Head of caudate nucleus (tissue), 42 donors: Measurements from ENCODE around the gene IQSEC3.
A peak's percentile ranks its signal among the peaks of the same experiment; 100 is the strongest.
"Not testable (repeated sequence)": the region's sequence is repeated elsewhere in the genome, so short reads cannot be mapped to it uniquely, and the experiment has no call there.

Experiments used
- DNase-seq, 42 donors: peaks; one replicate each; pipeline versions ENCODE4 v3.0.0 to v3.0.0-alpha.2; 2020 to 2021; ENCODE audit warnings: mixed read lengths in 7 of 42
- intact Hi-C: fragments of 100-400 bp; cut with DNase I; formaldehyde crosslinking; loops from one replicate; pipeline ENCODE4 v1.15.0; 2022

IQSEC3 gene

DNA sequence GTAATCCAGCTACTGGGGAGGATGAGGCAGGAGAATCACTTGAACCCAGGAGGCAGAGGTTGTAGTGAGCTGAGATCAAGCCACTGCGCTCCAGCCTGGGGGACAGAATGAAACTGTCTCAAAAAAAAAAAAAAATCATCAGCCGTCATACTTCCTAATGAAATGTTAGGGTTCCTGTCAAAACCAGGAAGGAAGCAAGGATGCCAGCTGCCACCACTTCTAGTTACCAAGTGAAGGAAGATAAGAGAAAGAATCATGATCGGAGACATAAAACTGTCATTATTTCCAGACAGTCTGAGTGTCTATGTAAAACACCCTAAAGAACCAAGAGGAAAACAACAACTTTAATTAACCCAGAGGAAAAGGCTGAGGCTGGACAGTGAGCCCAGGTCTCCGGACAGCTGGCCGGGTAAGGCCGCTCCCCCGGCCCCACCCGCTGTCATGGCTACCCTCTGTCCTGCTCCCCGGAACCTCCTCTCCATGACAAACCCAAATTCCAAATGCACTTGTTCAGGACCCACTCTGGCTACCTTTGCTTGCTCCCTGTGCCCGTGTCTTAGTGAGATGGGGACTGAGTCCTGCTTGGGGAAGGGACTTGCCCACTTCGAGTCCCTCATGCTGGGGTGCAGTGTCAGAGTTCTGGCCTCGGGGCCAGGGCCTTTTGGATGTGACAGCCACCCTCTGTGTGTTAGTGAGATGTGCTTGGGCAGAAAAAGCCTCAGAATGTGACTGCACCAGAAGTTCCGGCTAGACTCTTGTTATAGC is 118.4 kb downstream of the IQSEC3 start:
- no peak for DNase-seq
- intact Hi-C loops, result no loop called here

DNA sequence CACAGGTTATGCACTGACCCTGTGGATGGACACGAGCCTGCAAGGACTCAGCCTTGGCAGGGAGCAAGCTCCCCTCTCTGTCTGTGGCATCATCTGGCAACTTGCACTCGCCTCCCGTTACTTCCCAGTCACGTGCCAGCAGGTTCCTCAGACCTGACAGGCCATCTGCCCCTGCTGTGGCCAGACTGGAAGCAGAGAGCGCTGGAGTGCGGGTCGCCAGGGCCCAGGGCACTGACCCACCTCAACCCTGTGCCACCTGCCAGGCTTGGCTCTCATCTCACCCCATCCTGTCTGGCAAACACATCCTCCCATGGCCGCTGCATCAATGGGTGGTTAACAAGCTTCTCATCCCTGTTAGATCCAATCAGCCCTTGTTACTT is 119.0 kb downstream of the IQSEC3 start:
- no peak for DNase-seq
- intact Hi-C loops, result no loop called here

DNA sequence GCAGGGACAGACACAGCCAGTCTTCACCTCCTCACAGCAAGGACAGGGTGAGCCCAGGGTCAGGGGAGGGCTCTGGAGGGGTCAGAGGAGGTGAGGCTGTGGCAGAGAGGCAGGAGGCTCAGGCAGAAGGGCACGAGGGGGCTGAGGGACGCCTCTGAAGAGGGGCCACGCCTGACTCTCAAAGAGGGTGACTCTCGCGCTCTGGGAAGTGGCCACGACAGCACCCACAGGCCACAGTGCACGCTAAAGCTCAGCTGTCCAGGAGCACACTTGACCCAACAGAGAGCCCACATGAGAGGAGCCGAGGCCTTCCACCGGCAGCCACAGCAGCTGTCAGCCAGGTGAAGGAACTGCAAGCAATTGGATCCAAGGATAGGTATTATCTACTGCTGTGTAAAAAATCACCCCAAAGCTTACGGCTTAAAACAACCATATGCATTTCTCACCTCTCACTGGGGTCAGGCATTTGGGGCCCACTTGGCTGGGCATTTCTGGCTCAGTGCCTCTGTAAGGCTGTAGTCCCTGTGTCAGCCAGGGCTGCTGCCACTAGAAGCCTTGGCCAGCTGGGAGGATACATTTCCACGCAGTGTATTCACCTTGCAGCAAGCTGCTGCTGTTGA is 119.5 kb downstream of the IQSEC3 start:
- DNase-seq, result no peak
- intact Hi-C loops, result no loop called here

DNA sequence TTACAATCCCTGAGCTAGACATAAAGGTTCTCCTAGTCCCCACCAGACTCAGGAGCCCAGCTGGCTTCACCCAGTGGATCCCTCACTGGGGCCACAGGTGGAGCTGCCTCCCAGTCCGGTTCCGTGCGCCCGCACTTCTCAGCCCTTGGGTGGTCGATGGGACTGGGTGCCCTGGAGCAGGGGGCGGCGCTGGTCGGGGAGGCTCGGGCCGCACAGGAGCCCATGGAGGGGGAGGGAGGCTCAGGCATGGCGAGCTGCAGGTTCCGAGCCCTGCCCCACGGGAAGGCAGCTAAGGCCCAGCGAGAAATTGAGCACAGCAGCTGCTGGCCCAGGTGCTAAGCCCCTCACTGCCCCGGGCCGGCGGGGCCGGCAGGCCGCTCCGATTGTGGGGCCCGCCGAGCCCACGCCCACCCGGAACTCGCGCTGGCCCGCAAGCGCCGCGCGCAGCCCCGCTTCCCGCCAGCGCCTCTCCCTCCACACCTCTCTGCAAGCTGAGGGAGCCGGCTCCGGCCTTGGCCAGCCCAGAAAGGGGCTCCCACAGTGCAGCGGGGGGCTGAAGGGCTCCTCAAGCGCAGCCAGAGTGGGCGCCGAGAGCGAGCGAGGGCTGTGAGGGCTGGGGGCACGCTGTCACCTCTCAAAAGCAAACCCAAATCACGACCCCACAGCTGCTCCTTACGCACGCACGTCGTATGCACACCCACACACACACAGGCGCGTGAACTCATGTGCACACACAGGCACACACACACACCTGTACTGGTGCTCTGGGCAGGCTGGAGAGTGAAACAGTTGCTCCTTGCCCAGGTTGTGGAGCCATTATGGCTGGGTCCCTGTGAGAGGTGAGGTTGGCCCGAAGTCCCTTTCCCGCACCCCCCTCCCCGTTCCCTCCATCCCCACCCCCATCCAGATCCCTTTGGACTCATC is 121.7 kb downstream of the IQSEC3 start:
- DNase-seq, intact Hi-C loops: not testable (repeated sequence)

DNA sequence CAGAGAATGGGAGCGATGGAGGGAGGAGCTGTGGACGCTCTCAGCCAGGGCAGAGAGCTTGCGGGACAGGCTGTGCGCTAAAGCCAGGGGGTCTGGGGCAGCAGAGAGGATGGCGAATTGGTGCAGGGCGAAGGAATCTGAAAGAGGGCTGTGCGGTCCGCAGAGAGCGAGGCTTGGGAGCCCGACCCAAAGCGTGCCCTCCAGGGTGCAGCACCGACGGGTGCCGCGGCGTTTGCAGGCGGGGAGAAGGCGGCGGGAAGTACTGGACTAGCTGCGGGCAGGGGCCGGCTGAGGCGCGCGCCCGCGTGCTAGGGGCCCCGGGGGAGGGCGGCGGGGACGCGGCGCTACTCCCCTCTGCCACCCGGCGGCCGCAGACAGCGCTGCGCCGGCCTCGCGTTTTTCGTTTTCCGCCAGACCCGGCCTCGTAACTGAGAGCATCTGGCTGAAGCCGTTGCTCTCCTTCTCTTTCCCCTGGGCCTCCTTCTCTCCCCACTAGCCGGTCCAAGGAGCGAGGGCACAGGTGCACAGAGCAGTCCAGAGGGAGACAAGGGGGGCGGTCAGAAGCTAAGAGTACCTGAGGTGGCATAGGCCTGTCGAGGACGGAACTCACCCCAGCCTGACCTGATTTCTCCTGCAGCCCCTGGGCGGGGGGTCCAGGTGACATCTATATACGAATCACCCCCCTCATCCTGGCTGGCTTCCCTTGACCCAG is 122.5 kb downstream of the IQSEC3 start:
- intact Hi-C loops, result no loop called here
- DNase-seq, result peak; percentile 24 to 89 (median 77)

DNA sequence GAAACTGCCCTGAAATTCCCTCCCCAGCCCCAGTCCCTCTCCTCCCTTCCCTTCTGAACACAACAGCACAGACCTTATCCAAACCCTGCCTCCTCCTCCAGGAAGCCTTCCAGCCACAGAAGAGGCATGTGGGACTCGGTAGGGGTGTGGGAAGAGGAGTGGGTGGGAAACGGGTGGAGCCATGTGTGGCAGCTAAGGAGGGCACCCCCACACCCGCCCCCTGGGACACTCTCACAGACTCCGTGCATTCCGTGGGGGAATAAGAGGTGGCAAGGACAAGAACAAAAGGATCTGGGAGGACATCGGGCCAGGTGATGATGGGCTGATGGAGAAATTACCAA is 123.0 kb downstream of the IQSEC3 start:
- intact Hi-C loops, result no loop called here
- DNase-seq, result no peak

DNA sequence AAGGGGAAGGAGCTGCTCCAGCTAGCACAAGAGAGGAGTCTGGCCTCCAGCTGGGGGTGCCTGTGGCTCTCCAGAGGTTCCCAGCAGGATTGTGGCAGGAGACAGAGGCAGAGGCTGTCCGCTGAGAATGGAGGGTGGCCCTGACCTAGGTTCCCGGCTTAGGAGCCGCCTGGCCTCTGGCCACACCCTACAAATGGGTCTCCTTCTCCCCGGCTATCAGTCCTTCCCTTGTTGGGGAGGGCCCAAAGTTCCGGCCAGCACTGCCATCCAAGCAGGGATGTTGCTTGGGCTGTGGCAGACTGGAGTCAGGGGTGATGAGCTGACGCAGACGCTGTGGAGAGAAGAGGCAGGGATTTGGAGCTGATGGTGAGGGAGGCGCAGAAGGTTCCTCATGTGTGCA is 124.3 kb downstream of the IQSEC3 start:
- intact Hi-C loops, result no loop called here
- DNase-seq, result no peak

DNA sequence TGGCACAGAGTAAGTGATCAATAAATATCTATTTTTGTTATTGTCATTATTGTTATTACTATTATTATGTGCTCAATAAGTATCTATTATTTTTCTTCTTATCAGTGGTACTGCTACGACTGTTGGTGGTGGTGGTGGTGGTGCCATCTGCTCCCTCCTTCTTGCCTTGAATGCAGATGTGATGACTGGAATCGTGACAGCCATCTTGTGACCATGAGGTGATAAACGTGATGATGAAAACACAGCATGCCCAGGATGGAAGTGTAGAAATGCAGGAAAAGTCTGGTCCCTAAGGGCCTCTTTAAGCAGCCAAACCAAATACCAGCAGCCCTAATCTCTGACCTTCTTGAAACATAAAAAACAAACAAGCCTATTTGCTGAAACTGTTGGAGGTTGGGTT is 125.0 kb downstream of the IQSEC3 start:
- DNase-seq, result no peak
- intact Hi-C loops, result no loop called here

DNA sequence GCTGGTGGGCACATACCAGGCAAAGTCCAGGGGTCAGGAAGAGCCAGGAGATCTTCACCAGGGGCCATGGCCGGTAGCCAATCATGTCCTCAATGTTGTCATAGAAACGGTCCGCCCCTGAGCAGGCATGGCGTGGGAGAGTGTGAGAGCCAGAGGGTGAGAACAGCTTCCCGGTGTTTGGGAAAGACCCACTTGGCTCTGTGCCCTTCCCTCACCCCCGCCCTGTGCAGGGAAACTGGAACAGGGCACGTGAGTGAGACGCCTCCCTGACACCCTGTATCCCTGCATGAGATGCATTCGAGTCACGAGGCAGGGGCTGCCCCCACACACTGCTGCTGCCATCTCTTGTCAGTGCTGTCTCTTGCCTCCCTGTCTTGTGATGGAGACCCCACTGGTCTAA is 126.7 kb downstream of the IQSEC3 start:
- intact Hi-C loops, result no loop called here
- peak; percentile 42 to 88 (median 72) for DNase-seq

DNA sequence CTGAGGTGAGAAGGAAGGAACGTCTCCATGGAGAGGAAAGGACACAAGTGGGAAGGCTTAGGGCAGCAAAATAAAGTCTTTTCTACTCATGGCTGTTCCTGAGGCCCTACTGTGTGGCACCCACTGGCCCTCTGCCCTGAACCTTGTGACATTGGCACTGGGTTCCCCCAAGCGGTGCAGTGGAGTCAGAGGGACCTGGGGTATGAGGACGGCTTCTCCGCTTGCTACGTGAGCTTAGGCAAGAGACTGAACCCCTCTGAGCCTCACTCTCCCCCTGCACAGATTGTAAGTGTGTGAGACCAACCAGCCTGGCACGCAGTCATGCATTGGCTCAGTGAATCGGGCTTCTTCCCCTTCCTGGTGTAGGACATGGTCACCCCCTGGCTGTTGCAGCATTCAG is 127.7 kb downstream of the IQSEC3 start:
- no peak for DNase-seq
- intact Hi-C loops, result no loop called here

DNA sequence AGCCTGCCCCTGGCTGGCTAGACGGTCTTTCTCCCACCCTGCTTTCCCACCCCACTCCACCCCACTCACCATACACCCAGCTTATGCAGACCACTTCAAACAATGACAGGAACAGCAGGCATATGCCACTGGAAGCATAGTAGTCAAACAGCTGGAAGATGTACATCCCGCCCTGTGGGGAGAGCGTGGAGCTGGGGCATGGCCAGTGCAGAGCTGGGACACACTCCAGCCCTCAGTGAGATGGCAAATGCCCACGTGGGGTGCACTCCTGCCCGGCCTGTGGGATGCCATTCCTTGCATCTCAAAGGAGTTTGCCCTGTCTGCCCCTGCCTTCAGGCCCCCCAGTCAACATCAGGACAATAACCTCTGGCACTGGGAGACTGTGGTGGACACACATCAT is 128.6 kb downstream of the IQSEC3 start:
- DNase-seq, result peak in 1 of 42 donors; percentile 73
- intact Hi-C loops, result no loop called here

DNA sequence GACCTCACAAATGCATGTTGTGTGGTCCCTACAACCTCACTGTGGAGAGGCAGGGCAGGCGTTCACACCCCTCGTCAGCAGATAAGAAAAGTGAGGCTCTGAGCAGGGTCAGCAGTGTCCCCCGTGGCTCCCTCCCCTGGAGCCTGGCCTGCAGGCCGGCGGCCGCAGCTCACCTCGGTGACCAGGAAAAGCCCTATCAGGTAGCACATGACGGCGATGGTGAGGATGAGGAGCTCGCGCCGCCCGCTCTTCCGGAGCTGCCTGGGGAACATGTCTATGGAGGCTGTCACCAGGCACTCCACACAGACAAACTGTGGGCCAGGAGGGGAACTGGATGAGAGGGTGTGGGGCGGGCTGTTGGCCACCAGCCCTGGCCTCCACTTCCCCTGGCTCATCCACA is 129.4 kb downstream of the IQSEC3 start:
- intact Hi-C loops, result no loop called here
- DNase-seq, result no peak

DNA sequence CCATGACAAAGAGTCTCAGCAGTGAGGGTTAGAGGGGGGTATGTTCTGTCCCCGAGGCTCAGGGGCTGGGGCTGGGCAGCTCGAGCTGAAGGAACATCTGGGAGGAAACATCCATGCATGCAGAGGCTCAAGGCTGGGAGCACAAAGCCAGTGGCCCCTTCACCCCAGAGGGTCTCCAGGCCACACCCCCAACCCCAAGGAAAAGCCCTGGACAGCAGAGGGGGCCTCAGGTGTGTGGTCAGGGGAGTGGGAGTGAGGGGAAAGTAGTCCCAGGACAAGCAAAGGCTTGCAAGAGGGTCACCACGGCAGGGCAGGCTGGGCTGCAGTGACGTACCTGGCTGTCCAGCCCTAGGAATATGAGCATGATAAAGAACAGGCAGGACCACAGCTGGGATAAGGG is 129.9 kb downstream of the IQSEC3 start:
- no peak for DNase-seq
- intact Hi-C loops, result no loop called here

DNA sequence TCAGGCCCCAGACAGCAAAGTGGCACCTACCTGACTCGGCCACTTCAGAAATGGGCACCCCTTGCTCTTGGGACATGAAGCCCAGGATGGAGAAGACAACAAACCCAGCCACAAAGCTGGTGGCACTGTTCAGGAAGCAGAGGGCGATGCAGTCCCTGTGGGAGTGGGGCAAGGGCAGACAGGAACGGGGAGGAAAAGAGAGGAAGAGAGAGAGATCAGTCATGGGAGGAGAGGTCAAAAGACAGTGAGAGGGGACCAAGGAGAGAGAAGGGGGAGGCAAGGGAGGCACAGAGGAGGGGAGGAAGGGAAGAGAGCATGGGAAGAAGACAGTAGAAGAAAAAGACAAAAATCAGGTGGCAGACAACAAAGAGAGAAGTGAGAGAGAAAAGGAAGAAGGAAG is 130.8 kb downstream of the IQSEC3 start:
- no peak for DNase-seq
- intact Hi-C loops, result no loop called here

DNA sequence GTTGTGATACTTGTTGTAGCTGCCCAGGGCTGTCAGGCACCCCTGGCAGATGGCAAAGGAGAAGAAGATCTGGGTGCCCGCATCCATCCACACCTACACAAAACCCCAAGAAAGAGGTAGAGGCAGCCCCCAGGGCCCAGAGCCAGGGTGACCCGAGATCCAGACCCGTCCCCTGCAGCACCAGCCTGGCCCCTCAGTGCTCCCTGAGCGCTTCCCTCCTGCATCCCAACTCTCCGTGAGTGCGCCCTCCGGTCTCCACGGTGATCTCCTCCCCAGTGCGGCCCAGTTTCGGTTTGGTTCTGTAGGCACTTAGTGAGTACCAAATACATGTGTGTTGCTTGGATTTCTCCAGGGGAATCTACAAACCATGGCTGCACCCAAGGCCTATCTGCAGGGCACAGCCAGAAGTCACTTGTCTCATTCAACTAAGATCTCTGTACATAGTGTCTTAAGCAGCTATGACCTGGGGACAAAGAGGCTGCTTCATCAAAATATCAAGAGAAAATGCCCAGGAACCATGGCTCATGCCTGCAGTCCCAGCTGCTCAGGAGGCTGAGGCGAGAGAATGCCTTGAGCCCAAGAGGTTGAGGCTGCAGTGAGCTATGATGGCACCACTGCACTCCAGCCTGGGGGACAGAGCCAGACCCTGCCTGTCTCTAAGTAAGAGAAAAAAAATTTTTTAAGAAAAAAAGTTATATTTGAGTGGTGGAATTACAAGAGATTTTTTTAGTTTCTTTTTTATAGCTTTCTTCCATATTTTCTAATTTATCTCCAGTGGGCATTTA is 131.5 kb downstream of the IQSEC3 start:
- DNase-seq, result no peak
- intact Hi-C loops, result no loop called here

DNA sequence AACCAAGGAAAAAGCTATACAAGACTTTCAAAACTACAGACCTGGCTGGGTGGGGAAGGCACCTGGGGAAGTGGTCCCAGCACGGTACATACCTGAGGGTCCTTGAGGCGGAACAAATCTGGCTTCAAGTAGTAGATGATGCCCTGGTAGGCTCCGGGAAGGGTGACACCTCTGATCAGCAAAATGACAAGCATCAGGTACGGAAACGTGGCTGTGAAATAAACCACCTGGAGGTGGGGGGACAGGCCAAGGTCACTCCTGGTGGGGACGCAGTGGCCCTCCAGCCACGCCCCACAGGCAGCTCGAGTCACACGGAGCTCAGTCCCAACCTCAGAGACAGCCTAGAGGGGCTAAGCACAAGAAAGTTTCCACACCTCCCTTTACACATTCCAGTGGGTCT is 132.1 kb downstream of the IQSEC3 start:
- intact Hi-C loops, result no loop called here
- no peak for DNase-seq

DNA sequence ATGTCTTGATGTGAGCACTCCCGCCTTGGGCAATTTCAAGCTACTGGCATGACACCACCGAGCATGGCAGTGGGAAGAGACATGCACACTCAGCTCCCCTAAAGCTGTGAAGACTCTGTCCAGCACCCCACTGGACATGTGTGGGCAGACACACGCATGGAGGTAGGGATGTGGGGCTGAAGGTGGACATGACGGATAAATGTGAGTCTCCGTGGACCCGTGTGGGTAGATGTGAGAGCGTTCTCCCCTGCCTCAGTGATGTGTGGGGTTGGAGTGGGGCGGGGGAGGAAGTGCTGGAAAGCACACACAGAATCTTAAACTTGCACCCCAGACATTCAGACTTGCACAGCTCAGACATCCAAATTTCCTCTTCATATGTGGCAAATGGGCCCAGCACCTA is 134.8 kb downstream of the IQSEC3 start:
- intact Hi-C loops, result no loop called here

DNA sequence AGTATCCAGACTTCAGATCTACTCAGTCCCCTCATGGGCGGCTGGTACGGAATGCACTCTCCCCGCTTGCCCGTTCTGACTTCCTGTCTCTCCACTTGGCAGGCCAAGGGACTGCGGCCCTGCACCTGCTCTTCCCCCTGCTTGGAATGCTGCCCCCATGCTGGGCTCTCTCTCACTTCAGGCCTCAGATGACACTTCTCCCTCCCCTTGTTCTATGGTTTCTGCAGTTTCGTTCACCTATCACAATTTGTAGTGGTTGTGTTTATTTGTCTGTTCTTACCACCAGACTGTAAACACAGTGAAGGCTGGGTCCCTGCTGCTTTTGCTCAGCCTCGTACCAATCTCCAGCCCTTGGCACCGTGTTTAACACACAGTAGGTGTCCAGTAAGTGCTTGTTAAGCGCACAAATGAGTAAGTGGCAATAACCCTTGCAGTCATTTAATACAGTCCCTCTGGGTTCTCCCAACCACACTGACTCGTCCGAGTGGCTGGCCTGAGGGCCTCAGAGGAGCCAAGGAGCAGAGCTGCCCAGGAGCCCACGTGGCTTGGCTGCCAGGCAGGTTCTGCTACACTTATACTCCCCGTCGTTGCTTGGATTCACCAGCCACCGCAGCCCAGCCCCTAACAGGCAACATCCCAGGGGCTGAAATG is 135.6 kb downstream of the IQSEC3 start:
- intact Hi-C loops, result no loop called here

More for the DNA sequence above, 134.8 kb downstream of the IQSEC3 start:
- DNase-seq, result no peak

More for the DNA sequence above, 135.6 kb downstream of the IQSEC3 start:
- DNase-seq, result peak in 4 of 42 donors; percentile 24 to 48 (median 46)
